GM19035 (cell line): ENCODE results near the gene TM2D1.
"Not testable (repeated sequence)": the region's sequence is repeated elsewhere in the genome, so short reads cannot be mapped to it uniquely, and the experiment has no call there.

Source experiments
- ATAC-seq: cut with Tn5 transposase; IDR thresholded peaks from one replicate; pipeline ENCODE4 v1.9.1; 2021; ENCODE audit not compliant: unreplicated experiment

TM2D1 gene

DNA sequence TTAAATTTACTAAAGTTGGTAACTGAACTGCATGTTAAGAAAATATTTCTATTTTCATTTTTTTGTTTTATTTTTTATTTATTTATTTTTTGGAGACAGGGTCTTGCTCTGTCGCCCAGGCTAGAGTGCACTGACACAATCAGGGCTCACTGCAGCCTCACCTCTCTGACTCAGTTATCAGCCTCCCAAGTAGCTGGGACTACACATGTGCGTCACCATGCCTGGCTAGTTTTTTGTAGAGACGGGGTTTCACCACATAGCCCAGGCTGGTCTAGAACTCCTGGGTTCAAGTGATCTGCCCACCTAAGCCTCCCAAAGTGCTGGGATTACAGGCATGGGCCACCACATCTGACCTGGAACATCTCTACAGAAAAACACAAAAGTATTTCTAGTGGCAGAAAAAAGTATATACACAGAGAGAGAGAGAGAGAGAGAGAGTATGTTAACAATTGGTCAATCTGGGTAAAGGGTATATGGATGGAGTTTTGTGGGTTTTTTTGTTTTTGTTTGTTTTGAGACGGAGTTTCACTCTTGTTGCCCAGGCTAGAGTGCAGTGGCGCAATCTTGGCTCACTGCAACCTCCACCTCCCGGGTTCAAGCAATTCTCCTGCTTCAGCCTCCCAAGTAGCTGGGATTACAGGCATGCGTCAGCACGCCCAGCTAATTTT lies 5.8 kb downstream of the TM2D1 start:
- not testable (repeated sequence) for ATAC-seq

GRCh38 chr1:61711969-61712368 lies 13.0 kb downstream of the TM2D1 start:
- no peak for ATAC-seq

DNA sequence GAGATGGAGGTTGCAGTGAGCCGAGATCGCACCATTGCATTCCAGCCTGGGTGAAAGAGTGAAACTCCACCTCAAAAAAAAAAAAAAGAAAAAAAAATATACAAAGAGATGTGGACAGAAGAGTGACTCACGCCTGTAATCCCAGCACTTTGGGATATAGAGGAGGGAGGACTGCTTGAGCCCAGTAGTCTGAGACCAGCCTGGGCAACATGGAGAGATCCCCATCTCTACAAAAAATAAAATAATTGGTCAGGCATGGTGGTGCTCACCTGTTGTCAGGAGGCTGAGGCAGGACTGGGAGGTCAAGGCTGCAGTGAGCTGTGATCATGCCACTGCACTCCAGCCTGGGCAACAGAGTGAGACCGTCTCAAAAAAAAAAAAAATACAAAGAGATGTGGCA lies 13.7 kb downstream of the TM2D1 start:
- not testable (repeated sequence) for ATAC-seq

- no peak for ATAC-seq
Observed at GRCh38 chr1:61709908-61710289, 15.0 kb downstream of the TM2D1 start.

DNA sequence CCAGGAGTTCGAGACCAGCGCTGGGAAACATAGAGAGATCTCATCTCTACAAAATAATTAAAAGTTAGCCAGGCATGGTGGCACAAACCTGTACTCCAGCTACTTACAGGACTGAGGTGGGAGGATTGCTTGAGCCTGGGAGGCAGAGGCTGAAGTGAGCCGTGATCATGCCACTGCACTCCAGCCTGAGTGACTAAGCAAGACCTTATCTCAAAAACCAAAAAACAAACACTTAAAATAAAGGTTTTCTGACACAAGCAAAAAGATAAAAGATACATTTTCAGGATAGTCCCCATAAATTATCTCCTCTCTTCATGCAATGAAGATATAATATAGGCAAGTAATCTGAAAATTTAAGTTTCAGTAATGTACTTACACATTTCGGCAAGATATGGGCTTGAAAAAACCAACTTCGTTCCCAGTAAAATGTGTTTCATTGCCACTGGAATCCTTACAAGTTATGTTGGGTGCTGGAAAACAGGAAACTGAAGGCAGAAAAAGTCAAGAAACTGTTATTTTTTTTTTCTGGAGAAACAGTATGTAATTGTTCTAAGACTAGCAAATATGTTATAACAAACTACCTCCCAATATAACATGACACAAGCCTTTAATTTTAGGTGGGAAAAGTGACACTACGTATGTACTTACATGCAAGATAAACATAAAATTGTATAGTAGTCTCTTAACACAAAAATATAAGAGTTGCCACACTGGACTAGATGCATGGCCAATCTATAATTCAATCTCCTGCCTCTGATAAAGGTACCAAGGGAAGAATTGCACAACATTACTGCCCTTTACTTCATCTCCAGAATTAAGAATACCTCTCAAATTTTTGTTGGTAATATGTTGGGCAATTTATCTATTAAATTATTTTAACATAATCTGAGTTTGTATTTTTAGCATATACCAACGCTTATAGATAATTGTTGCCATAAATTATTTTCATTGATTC lies 15.7 kb downstream of the TM2D1 start:
- no peak for ATAC-seq

GRCh38 chr1:61699911-61700851 lies 24.8 kb downstream of the TM2D1 start:
- ATAC-seq: no peak

DNA sequence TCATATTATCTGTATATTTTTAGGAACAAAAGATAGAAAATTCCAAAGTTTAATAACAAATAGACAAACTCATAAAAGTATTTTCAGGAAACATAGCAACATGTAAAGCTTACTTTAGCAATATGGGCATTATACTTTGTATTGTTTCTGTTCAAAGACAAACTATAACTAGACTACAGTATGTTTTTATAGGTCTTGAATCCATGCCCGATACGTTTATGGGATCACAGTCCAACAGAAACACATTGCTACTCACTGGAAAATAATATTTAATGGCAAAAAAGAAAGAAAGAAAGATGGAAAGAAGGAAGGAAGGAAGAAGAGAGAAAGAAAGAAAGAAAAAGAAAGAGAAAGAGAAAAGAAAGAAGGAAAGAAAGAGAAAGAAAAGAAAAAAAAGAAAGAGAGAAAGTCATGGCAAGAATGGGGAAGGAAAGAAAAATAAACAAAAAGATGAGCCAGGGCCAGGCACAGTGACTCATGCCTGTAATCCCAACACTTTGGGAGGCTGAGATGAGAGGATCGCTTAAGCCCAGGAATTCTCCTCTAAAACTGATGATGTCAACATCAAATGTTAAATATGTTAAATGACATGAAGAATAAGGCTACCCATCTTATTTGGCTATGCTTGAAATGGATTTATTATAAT lies 32.7 kb downstream of the TM2D1 start:
- ATAC-seq: no peak

DNA sequence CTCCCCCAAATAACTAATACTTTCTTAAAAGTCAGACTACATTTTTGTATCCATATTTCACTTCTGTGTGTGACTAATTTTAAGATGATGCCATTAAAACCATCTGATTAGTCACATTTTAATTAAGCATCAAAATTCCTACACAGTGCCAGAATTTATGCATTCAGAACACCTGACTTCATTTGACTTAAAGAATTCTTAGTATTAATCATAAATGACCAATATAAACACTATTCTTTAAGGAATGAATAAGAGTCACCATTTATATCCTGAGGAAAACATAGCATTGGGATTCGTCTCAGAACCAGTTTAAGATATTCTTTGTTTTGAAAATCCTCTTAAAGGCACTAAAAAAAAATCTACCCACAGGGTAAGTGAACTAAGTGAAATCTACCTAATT lies 37.0 kb downstream of the TM2D1 start:
- no peak for ATAC-seq

DNA sequence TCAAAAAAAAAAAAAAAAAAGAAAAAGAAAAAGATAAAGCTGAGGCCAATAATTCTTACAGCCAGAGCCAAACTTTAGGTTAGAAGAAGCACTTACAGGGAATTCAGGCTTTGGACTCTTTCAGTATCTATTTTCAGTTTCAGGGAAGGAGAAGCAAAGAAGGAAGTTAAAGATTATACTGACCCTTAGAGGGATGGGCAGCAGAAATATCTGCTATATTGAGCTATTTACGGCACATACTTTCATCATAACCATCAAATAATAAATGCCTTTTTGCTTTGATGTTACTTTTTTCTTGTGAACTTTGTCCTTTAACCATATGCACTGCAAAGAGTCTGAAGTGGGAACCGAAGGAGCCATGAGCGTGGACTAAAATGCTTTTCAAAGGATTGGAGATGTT lies 42.0 kb downstream of the TM2D1 start:
- ATAC-seq: no peak

- no peak for ATAC-seq
Observed at GRCh38 chr1:61680500-61680899, 44.4 kb downstream of the TM2D1 start.

DNA sequence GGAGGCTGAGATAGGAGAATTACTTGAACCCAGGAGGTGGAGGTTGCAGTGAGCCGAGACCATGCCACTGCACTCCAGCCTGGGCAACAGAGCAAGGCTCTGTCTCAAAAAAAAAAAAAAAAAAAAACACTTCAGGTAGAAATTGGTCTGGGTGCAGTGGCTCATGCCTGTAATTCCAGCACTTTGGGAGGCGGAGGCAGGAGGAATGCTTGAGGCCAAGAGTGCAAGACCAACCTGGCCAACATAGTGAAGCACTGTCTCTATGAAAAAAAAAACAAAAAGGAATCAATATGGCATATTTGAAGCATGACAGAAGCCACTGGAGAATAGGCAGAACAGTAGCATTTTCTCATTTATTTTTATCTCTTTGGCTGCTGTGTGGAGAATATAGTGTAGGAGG lies 48.1 kb downstream of the TM2D1 start:
- not testable (repeated sequence) for ATAC-seq

DNA sequence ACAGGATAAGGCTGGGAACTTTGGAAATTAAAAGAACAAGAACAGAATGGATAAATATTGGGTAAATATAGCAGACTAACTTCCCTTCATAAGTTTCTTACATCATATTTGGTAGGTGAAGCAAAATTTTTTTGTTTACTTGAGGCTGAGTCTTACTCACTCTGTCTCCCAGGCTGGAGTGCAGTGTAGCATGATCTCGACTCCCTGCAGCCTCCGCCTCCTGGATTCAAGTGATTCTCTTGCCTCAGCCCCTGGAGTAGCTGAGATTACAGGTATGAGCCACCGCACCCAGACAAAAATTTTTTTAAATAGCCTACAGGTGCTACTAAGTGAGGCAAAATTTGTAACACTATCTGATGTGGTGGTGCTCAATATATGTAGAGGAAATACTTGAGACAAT lies 50.7 kb downstream of the TM2D1 start:
- ATAC-seq: no peak

DNA sequence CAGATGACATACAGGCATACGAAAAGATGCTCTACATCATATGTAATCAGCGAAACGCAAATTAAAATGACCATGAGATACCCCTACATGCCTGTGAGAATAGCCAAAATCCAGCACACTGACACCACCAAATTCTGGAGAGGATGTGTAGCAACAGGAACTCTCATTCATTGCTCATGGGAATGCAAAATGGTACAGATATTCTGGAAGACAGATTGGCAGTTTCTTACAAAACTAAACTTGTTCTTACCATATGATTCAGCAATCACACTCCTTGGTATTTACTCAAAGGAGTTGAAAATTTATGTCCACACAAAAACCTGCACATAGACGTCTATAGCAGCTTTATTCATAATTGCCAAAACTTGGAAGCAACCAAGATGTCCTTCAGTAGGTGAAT lies 52.6 kb downstream of the TM2D1 start:
- ATAC-seq: no peak

- ATAC-seq: no peak
Observed at GRCh38 chr1:61670445-61670844, 54.5 kb downstream of the TM2D1 start.

GRCh38 chr1:61670016-61670415 lies 54.9 kb downstream of the TM2D1 start:
- no peak for ATAC-seq

- no peak for ATAC-seq
Observed at GRCh38 chr1:61659061-61659460, 65.9 kb downstream of the TM2D1 start.

DNA sequence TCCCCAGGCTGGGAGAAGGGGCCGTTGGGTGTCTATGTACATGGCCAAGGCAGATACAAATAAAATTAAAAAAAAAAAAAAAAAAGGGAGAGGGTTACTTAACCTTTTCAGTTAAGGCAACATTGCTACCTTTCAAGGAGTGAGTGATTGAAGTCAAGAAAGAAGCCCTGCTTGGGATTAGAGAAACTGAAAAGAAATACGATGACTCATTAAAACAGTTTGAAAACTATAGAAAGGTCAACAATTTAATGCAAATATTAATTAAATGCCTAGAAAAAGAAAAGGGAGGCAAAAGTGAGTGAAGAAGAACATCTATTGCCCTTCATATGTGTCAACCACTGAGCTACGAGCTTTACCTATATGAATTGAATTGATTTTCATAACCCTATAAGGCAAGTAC lies 69.5 kb downstream of the TM2D1 start:
- no peak for ATAC-seq

GRCh38 chr1:61654067-61654466 lies 70.9 kb downstream of the TM2D1 start:
- no peak for ATAC-seq

- ATAC-seq: no peak
Observed at GRCh38 chr1:61648983-61649742, 75.8 kb downstream of the TM2D1 start.

- no peak for ATAC-seq
Observed at GRCh38 chr1:61647142-61647541, 77.8 kb downstream of the TM2D1 start.
